Ovary (tissue), 9 donors: ENCODE measurements around the gene DUSP9. TPM values are rescaled to one million over a fixed set of nuclear protein-coding genes. Genes with fewer than 3 reads are reported as not detected.

Source experiments
- DNase-seq, 5 donors: peaks; one replicate each; pipeline ENCODE4 v3.0.0-alpha.2; 2019 to 2020
- H3K27ac ChIP-seq, 2 donors: fragments of 200-600 bp; one replicate each; pipeline versions ENCODE4 v1.5.1 to v1.8.0; 2019 to 2022
- H3K27me3 ChIP-seq: fragments of 200-600 bp; one replicate; pipeline ENCODE4 v1.8.0; 2022
- H3K36me3 ChIP-seq: fragments of 200-600 bp; sonication (generic); one replicate; pipeline ENCODE4 v1.5.1; 2019
- H3K4me1 ChIP-seq: one replicate; pipeline ENCODE4 v1.8.1; 2013; ENCODE audit warnings: mild to moderate bottlenecking, moderate library complexity; ENCODE audit not compliant: insufficient read depth
- H3K4me3 ChIP-seq: fragments of 200-600 bp; sonication (generic); one replicate; pipeline ENCODE4 v1.5.1; 2017
- H3K9me3 ChIP-seq, 2 donors: fragments of 200-600 bp in 1 of 2; sonication (generic) in 1 of 2; one replicate each; pipeline versions ENCODE4 v1.5.1 to v1.8.1; 2013 to 2019; ENCODE audit warnings: mild to moderate bottlenecking in 1 of 2, moderate library complexity in 1 of 2
- EP300 ChIP-seq: sonication (generic); formaldehyde crosslinking; IDR thresholded peaks from one replicate; pipeline ENCODE4 v1.6.1; 2017; ENCODE audit warnings: antibody characterized with exemption
- POLR2A ChIP-seq: fragments of 450-650 bp; IDR thresholded peaks from one replicate; pipeline ENCODE4 v1.6.1; 2017; ENCODE audit warnings: antibody characterized with exemption, mild to moderate bottlenecking, moderate library complexity
- WGBS, 3 donors: extraction: QIAGEN DNeasy Blood & Tissue Kit in 1 of 3; methylation state at CpG; one replicate each; pipeline versions ENCODE4 v1.1.5 to v1.1.7; 2013 to 2017; 5-methylcytosine and 5-hydroxymethylcytosine counted together
- intact Hi-C, 4 donors: fragments of 100-400 bp; cut with DNase I; formaldehyde crosslinking; loops; one replicate each; pipeline versions ENCODE4 v1.11.0 to v1.15.1; 2022 to 2023
- polyA plus RNA-seq, 2 donors: library from polyadenylated mRNA; stranded (reverse); fragments of 200-250 nt in 1 of 2; fragments of 350-450 nt in 1 of 2; fragmentation: Illumina TruSeq in 1 of 2; extraction: RNeasy Lipid Tissue Mini Kit (QIAGEN cat#74804) in 1 of 2; gene quantifications; one replicate each; pipeline ENCODE4 v1.2.3, GENCODE V29; 2013 to 2014
- total RNA-seq, 7 donors: library from RNA; depleted of rRNA in 2 of 7; stranded (reverse); fragments of >200 nt in 2 of 7; fragmentation: NEBNext Ultra II Directional in 3 of 7; extraction: Animal tissue kit (Norgen Biotek cat#: 25700) in 3 of 7; gene quantifications; one replicate each; pipeline versions ENCODE4 v1.1.0 to v1.2.4, GENCODE V29; 2016 to 2023
- TF ChIP-seq, protein P1 (sequence below), 3 donors: fragments of 450-650 bp in 2 of 3; fragments of 200-600 bp in 1 of 3; IDR thresholded peaks; one replicate each; pipeline versions ENCODE4 v1.5.1 to v1.8.0; 2016 to 2022; ENCODE audit warnings: antibody characterized with exemption in 3 of 3, mild to moderate bottlenecking in 1 of 3
- donor health status: DM: no; HTN: no; CAD: no; lungs with moderate emphysema.
- donor health status: DM: no; HTN: no; CAD: no.
- donor health status: Bipolar disorder and iron deficiency.
- donor health status: DM: yes; HTN: yes; CAD: no.
- donor health status: DM: no; HTN: no; CAD: no.
- donor health status: DM: yes; HTN: yes; CAD: no.

DUSP9 gene
- total and polyA plus RNA-seq, 9 donors: 0.12 to 3.7 (median 0.65) TPM; not detected in 1

DNA sequence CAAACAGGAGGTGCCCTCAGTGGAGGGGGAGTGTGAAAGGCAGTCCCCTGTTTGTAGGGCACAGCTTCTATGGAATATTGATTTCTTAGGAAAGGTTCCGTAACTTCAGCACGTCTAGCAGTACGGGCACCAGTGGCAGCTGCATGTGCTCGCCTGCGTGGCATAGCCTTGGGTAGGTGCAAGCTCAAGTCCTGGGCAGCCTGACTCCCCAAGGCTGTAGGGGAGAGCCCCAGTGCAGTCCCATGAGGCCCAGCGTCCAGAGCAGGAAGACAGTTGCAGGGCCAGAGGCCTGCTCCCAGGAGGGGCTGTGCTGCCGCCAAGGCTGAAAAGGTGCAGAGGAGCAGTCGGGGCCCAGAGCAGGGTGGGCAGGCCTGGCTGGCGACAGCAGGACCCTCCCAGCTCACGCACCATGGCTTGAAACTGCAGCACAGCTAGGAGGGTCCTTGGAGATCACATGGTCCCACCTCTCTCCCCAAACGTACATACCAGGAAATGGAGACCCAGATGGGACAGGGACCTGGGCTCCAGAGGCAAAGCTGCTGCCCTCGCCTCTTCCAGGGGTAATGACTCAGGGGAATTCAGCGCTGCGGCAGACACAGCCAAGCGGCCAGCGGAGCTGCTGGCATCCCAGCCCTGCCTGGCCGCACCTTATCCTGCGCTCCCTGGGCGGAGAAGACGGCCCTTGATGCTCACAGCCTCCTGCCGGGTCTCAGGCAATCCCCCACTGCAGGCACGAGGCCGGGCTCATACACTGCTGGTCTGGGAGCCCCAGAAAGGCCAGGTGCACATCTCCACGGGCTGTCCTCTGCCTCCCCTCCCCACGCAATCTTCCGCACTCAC, 6.0 kb upstream of the DUSP9 start:
- TF ChIP-seq, protein P1, sequence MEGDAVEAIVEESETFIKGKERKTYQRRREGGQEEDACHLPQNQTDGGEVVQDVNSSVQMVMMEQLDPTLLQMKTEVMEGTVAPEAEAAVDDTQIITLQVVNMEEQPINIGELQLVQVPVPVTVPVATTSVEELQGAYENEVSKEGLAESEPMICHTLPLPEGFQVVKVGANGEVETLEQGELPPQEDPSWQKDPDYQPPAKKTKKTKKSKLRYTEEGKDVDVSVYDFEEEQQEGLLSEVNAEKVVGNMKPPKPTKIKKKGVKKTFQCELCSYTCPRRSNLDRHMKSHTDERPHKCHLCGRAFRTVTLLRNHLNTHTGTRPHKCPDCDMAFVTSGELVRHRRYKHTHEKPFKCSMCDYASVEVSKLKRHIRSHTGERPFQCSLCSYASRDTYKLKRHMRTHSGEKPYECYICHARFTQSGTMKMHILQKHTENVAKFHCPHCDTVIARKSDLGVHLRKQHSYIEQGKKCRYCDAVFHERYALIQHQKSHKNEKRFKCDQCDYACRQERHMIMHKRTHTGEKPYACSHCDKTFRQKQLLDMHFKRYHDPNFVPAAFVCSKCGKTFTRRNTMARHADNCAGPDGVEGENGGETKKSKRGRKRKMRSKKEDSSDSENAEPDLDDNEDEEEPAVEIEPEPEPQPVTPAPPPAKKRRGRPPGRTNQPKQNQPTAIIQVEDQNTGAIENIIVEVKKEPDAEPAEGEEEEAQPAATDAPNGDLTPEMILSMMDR (IDR thresholded peaks at IDR 0.05): no peak
- no peak for TF ChIP-seq POLR2A
- no peak for TF ChIP-seq EP300
- DNase-seq: no peak
- Histone ChIP-seq H3K9me3 (no peaks in the 10 kb centered on the region), H3K36me3 (no peaks in the 10 kb centered on the region), H3K27ac (no peak overlapping the region), H3K27me3 (no peaks in the 10 kb centered on the region), H3K4me3 (no peak overlapping the region), H3K4me1 (no peaks in the 10 kb centered on the region)
- WGBS, 3 donors: 74 to 75% (median 74%) methylated on average over 26 of the region's 26 CpGs
- intact Hi-C loops: no loop called here

DNA sequence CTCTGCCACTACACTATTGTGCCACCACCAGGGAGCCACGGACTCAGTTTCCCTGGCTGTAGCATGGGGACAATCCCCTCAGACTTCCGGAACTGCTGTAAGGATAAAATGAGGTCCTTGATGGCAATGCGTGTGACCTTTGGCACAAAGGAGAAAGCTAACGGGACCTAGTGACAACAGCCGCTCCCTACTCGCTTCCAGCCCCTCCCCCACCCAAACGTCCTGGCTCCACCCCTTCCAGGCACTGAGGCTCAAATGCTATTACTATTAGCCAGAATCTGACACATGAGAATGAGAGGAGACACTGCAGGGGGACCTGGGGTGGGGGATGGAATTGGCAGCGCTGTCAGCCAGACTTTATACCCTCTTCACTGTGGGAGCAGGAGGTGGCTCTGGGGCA, 5.4 kb upstream of the DUSP9 start:
- WGBS, 3 donors: 27 to 36% (median 33%) methylated on average over 8 of the region's 8 CpGs
- intact Hi-C loops: no loop called here
- no peaks in the 10 kb centered on the region for H3K4me1 ChIP-seq
- H3K36me3 ChIP-seq: no peaks in the 10 kb centered on the region
- TF ChIP-seq POLR2A (no peak), EP300 (no peak)
- TF ChIP-seq, protein P1 (IDR thresholded peaks at IDR 0.05): no peak
- H3K27ac ChIP-seq: no peak overlapping the region
- no peaks in the 10 kb centered on the region for H3K9me3 ChIP-seq
- DNase-seq: no peak
- no peaks in the 10 kb centered on the region for H3K27me3 ChIP-seq
- H3K4me3 ChIP-seq: no peak overlapping the region

DNA sequence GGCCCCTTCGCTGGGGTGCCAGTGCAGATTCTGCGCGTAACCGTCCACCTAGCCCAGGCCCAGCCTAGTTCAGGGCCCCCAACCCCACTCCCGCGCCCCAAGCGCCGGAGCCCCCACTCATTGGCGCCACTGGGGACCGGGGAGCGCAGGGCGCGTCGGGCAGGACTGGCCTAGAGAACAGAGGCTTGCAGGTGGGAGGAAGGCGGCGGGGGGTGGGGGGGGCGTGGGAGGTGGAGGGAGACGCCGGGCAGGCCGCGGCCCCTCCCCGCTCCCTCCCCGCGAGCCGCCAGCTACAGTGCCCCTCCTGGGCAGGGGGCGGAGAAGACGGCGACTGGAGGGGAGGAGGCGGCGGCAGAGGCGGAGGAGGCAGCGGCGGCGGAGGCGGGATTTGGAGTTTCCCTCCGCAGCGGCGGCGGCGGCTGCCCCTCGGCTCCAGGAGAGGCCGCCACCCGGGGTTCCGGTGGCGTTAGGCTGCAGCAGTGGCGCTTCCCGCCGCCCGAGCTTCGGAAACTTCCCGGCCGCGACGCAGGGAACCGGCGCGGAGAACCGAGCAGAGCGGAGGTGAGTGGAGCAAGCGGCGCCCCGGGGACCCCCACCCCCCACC, 4.8 kb upstream of the DUSP9 start:
- peak in 1 of 5 donors; percentile 33 for DNase-seq
- no peak overlapping the region for H3K4me3 ChIP-seq
- no peaks in the 10 kb centered on the region for H3K36me3 ChIP-seq
- no peak overlapping the region for H3K27ac ChIP-seq
- WGBS, 3 donors: 20 to 32% (median 32%) methylated on average over 47 to 62 of the region's 62 CpGs
- H3K27me3 ChIP-seq: no peaks in the 10 kb centered on the region
- no peaks in the 10 kb centered on the region for H3K9me3 ChIP-seq
- H3K4me1 ChIP-seq: no peaks in the 10 kb centered on the region
- intact Hi-C loops: no loop called here
- no peak for TF ChIP-seq EP300

DNA sequence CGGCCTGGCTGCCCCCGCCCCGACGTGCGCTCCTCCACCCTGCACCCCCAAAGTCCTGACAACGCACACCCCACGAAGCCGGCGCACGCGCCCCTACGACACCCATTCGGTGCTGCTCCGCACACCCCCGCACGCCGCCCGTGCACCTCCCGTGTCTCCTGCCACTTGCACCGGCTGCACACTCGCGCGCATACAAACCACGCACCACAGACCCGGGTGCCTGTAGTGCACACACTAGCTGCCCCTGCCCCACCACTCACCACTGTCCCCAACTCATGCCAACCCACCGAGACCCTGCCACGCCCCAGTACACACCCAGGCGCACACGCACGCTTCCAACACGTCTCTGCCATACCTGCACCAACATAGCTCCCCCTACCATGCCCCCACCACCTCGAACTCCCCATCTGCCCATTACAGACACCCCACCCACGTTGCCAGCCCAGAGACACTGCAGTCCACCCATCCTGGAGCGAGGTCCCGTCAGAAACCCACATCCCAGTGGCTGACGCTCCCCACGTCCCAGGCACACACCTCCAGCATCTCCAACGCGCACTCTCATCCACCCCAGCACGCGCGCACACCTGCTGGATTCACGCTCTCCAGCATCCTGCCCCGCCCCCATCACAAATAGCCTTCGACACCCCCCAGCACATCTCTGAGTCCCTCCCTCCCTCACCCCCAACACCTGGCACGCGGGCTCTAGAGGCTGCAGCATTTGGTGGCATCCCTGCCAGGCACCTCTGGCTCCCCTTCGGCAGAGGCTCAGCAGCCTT, 4.2 kb upstream of the DUSP9 start:
- Histone ChIP-seq H3K27me3 (no peaks in the 10 kb centered on the region), H3K36me3 (no peaks in the 10 kb centered on the region), H3K4me1 (no peaks in the 10 kb centered on the region), H3K27ac (no peak overlapping the region), H3K4me3 (no peak overlapping the region), H3K9me3 (no peaks in the 10 kb centered on the region)
- intact Hi-C loops: no loop called here
- peak in 2 of 5 donors; percentile 3 to 25 for DNase-seq
- 30 to 45% (median 41%) methylated on average over 41 to 48 of the region's 48 CpGs for WGBS, 3 donors
- no peak for TF ChIP-seq POLR2A
- TF ChIP-seq, protein P1 (IDR thresholded peaks at IDR 0.05): no peak
- TF ChIP-seq EP300: no peak
